Mesenteric fat pad (tissue), 1 donor: Measurements from ENCODE around the gene NEU2. TPM values are rescaled to one million over a fixed set of nuclear protein-coding genes. Genes with fewer than 3 reads are reported as not detected.
"Not testable (repeated sequence)": the region's sequence is repeated elsewhere in the genome, so short reads cannot be mapped to it uniquely, and the experiment has no call there.

Experiments used
- DNase-seq: peaks from one replicate; pipeline ENCODE4 v3.0.0-alpha.2; 2020; ENCODE audit warnings: low spot score
- total RNA-seq: library from RNA; stranded (reverse); fragmentation: NEBNext Ultra II Directional; extraction: Animal tissue kit (Norgen Biotek cat#: 25700); gene quantifications from one replicate; pipeline ENCODE4 v1.2.1, GENCODE V29; 2021
- donor health status: DM: yes; HTN: yes; CAD: no.

Gene NEU2
- total RNA-seq, 1 donor from 2014 or later, result not detected

DNA sequence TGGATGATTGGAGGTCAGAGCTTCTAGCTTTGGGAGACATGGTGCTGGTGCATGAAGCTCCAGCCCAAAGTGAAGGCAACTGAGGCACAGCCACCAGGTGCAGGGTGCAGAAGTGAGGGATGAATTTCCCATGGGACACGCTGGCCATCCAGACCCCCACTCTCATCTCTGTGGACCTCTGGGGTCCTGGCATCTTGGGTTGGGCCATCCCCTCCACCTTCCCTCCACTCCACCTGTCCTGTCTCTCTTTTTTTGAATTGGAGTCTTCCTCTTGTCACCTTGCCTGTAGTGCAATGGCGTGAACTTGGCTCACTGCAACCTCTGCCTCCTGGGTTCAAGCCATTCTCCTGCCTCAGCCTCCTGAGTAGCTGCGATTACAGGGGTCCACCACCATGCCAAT is 22.8 kb upstream of the NEU2 start:
- peak; percentile 22 for DNase-seq

DNA sequence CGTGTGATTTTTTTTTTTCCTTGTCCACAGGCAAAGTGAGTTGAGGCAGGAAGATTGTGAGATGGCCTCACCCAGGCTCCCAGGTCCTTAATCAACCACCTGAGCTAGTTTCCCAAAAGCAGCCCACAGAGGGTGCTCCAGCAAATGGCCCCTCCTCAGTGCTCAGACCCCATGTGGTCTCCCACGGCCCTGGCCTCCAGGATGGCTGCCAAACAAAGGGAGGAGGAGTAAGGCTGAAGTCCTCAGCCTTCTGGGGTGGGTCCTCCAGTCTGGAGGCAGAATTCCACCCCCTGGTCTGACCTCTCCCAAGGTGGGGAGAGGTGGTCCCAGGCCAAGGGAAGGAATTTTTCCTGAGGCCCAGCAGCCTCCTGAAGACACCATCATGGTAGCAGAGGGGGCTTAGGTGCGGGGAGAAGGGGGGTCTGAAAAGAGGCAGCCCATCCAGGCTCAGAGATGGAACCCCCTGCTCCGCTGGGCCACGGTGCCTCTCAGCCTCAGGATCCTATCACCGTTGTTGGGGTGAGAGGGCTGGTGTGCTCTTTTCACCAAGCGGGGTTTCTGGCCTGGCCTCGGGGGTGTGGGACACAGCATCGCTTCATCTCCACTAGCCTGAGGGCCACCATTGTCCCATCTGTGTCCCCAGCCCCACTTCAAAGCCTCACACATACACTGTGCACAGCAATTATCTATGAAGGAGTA is 21.8 kb upstream of the NEU2 start:
- DNase-seq, result peak; percentile 83

DNA sequence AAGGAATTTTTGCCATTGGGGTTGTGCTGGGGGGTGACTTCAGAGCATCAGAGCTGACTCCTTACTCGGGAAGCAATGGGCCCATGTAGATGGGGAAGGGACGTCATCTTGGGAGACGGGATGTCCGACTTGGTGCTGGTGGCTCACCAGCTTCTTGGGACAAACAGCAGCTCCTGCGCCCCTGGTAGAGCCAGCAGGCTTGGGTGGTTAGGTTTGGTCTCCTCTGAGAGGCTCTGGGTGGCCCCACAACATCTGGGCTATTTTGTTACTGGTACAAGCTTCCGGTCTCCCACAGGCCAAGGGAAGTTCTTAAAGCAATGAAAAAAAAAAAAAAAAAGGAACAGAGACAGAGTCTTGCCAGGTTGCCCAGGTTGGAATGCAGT is 21.2 kb upstream of the NEU2 start:
- DNase-seq, result peak; percentile 74

DNA sequence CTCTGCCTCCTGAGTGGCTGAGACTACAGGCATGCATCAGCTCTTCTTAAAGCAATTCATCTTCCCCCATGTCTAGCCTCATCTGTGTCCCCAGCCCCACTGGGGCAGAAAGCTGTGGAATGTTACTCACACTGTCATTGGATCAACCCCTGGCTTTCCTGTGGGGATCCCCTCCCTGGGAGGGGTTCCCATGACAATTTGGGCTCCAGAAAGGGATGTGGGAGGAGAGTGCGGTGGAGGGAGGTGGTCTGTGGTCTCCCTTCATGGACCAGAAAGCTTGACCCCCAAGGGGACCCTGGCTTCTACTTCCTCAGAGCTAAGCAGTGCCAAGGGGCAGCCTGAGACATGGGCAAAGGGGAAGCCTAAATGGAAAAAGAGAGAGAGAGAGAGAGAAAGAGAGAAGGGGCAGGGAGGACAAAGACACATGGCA is 20.8 kb upstream of the NEU2 start:
- DNase-seq, result peak; percentile 67

DNA sequence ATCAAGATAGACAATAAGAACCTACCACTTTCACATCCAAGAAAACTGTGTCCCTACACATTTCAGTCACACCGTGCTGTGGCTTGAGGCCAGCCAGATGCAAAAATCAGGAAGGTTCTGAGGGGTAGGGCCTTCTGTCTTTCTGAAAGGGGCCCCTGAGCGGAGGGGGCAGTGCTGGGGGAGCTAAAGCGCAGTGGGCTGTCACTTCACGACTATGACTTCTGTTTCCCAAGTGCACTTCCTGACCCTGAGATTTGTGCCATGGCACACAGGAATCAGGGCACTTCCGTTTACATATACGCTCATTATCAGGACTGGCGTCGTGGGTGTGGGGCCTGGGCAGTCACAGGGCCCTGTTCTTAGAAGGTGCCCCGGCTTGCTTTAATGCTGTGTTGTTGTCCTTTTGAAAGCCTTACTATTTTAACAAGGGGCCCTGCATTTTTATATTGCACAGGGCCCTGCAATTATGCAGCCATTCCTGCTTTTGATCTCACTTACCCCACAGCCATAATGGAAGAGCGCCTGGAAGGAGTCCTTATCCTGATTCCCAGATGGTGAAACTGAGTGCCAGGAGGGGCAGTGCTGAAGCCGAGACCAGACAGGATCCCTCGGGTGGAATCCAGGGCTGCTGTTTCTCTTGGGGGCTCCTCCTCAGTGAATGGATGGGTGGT is 20.0 kb upstream of the NEU2 start:
- DNase-seq, result peak; percentile 72

DNA sequence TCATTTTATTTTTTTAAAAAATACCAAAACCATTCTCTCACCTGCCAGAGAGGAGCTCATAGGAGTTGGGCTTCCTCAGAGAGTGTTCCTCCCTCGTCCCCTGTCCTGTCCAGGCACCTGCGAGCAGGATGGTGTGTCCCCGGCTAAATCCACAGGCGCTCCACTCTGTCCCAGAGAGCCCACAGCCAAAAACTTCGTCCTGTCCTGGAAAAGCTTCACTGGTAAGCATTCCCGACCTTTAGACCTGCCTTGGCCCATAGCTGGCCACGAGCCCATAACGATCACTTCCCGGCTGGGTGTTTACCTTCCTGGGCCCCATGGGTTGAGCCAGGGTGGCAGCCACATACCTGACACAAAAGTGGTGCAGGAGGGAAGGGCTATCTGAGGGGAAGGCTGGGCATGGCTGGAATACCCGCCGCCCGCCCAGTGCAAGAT is 19.4 kb upstream of the NEU2 start, which contains the start of gene NGEF:
Gene NGEF (minus strand): TSS at position 230 of the 435 bp plus-strand sequence. CDS start 38,366 bp downstream, outside the sequence.
- peak; percentile 76 for DNase-seq

DNA sequence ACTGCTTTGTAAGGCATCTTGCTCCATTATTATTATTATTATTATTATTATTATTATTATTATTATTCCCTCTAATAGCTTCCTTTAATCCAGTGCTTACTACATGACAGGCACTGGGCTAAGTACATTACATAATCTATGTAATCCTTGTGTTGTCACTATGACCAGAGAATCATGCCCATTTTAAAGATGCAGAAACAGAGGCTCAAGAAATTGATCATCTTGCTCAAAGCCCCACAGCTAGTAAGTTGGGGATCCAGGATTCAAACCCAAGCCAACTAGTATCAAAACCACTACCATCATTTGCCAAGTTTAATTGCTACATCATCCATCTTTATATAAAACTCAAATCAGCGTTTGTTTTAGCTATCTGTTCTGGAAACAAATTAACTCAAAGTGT is 18.8 kb upstream of the NEU2 start:
- no peak for DNase-seq

DNA sequence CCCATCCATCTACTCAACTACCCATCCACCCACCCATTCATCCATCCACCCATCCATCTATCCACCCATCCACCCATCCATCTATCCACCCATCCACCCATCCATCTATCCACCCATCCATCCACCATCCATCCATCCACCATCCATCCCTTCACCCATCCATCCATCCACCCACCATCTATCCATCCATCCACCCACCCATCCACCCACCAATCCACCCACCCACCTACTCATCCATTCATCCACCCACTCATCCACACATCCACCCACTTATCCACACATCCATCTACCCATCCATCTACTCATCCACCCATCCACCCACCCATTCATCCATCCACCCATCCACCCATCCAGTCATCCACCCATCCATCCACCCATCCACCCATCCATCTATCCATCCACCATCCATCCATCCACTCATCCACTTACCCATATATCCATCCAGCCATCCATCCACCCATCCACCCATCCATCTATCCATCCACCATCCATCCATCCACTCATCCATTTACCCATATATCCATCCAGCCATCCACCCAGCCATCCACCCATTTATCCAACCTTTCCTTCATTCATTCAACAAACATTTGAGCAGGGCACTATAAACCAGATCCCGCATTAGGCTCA is 17.3 kb upstream of the NEU2 start:
- DNase-seq, result peak; percentile 24

DNA sequence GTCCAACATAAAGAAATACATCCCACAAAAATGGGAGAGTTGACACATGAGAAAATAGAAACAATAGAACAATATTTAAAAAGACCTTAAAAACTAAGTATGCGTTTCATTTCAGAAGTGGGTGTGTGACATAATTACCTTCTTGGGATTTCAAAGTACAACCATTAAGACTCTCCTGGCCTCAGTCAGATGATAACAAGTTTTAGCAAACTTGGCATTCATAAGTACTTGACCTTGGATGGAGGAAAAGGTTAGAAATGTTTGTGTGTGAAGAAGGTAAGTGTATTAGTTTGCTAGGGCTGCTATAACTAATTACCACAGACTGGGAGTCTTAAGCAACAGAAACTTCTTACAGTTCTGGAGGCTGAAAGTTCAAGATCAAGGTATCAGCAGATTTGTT is 14.5 kb upstream of the NEU2 start:
- no peak for DNase-seq

DNA sequence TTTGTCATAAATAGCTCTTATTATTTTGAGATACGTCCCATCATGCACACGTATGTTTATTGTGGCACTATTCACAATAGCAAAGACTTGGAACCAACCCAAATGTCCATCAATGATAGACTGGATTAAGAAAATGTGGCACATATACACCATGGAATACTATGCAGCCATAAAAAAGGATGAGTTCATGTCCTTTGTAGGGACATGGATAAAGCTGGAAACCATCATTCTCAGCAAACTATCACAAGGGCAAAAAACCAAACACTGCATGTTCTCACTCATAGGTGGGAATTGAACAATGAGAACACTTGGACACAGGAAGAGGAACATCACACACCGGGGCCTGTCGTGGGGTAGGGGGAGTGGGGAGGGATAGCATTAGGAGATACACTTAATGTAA is 12.9 kb upstream of the NEU2 start:
- DNase-seq, result not testable (repeated sequence)

DNA sequence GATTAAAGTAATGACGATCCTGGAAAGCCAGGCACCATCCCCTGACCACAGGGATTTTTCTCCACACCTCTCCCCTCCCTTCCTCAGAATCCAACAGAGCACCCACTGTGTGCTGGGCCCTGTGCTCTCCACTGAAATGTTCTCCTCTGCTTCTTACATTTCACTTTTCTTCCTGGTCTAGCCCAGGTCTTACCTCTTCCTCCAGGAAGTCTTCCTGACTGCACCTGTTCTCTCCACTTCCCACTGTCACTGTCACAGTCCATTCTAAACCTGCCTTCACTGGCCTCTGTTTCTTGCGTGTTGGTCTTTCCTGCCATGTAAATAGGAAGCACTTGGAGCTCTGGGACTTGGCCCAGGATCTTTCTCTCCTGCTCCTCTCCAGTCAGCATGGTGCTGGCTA is 12.0 kb upstream of the NEU2 start:
- no peak for DNase-seq

DNA sequence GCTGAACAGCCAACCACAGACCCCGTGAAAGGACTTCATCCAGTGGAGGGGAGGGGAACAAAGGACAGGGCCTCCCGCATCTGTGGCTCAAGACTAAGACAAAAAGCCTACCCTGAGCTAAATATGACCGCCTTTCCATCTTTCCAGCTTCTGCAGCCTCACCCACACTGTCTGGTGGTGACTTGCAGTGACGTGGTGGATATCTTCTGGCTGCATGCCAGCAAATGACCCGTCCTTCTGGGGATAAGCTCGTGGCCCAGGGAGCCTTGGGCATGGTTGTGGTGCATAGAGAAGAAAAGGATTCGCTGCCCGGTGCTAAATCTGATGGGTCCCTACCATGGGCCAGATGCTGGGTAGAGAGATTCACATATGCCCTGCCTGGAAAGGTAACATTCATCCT is 10.7 kb upstream of the NEU2 start:
- peak; percentile 65 for DNase-seq

DNA sequence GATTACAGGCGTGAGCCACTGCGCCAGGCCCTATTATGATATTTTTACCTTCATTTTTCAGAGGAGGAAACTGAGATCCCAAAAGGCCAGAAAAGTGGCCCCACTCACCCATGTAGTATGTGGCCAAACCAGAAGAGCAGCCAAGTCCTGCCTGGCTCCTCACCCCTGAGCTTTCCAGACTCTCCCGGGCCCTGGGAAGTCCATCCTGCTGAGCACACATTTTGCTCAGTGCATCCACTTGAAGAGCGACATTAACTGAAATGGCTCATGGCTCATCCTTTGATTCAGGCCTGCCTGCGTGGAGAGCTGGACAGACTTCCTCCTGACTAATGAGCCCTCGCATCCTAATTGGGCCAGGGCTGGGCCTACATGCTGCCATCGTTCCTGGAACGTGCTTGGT is 9.9 kb upstream of the NEU2 start:
- no peak for DNase-seq

DNA sequence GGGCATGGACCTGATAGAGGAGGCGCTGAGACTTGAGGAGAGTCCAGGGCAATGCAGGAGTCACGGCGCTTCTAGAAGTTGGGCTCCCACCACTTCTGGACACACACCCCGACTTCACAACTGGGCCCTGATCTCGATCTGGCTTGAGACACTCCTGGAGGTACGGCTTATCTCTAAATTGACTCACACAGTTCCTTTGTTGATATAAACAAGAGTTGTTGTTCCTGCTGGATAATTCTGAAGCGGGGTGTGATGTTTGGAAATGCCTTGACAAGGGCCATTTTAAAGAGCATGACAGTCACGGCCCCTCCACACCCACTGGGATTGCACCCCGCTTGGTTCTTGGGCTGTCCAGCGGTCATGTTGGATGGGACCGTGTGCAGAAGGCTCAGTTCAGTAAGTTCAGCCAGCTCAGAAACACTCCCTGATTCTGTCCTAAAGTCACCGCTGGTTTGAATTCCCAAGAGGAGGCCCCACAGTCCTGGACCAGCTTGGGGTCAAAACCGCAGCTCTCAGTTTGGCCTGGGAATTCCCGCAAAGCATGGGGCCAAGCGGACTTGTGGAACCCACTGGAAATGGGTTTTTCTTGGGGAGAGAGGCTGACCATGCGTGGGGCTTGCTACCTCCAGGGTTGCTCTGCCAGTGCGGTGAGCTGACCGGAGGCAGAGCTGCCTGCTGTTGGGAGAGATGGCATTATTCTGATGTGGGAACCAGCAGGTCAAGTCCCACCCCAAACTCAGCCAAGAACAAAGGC is 9.3 kb upstream of the NEU2 start:
- DNase-seq, result peak; percentile 82

DNA sequence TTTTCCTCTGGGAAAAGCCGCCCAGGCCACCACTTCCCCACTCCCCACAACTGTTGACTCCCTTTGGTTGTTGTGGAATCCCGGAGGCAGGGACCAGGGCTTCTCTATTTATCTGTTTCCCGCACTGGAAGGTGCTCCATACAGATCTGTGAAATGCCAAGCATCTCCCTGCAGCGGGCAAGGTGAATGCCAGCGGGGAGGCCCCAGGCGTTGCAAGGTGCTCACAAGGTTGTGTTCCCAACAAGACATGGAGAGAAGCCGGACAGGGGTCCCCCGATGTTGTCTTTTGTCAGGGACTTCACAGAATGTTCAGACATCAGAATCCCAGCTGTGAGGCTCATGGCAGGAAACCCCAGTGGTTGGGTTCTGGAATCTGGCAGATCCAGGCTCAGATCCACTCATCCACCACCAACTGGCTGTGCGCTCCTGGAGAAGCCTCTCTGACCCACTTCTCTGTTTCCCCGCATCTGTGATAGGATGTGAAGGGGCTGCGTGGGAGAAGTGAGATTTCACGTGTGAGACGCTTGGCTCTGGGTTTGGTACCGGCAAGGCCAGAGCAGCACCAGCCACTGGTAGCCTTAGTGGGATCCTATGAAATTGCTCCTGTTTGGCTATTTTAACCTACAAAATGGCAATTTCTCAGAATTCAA is 8.6 kb upstream of the NEU2 start:
- peak; percentile 60 for DNase-seq

DNA sequence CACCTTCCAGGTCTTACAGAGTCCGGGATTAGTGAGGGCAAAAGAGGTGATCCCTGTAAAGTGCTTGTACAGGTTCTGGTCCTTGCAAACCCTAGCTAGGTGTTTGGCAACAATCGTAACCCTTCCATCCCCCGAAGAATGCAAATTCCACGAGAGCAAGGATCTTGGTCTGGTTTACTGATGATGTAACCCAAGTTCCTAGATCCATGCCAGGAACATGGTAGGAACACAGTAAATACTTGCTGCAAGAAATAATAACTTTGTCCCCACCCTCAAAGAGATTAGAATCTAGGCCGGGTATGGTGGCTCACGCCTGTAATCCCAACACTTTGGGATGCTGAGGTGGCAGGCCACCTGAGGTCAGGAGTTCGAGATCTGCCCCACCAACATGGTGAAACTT is 6.8 kb upstream of the NEU2 start:
- peak; percentile 49 for DNase-seq

DNA sequence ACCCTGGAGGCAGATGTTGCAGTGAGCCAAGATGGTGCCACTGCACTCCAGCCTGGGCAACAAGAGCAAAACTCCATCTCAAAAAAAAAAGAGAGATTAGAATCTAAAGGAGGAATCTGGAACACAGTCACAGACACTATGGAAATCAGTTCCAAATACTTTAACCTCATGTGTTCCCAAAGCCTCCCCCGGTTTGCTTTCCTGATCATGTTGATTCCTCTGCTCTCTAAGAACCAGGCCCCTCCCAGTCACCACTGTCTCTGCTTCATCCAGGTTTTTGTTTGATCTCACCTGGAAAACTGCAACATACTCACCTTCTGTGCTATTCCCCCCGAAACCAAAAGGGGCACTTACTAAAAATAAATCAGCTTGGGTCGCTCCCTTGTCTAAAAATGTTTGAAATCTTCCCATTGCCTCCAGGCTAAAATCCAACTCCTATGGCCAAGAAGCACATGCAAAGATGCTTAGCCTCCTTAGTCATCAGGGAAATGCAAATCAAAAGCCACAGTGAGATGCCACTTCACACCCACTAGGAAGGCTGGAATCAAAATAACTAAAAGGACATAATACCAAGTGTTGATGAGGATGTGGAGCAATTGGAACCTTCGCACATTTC is 6.2 kb upstream of the NEU2 start:
- DNase-seq, result no peak

DNA sequence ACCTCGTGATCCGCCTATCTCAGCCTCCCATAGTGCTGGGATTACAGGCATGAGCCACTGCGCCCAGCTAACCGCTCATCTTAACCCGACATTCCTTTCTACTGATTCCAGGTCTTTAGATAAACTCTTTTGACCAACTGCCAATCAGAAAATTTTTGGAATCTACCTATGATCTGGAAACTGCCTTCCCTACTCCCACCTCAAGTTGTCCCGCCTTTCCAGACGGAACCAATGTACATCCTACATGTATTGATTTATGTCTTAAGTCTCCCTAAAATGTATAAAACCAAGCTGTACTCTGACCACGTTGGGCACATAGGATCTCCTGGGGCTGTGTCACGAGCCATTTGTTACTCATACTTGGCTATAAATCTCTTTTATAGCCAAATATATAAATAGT is 3.2 kb upstream of the NEU2 start:
- no peak for DNase-seq

DNA sequence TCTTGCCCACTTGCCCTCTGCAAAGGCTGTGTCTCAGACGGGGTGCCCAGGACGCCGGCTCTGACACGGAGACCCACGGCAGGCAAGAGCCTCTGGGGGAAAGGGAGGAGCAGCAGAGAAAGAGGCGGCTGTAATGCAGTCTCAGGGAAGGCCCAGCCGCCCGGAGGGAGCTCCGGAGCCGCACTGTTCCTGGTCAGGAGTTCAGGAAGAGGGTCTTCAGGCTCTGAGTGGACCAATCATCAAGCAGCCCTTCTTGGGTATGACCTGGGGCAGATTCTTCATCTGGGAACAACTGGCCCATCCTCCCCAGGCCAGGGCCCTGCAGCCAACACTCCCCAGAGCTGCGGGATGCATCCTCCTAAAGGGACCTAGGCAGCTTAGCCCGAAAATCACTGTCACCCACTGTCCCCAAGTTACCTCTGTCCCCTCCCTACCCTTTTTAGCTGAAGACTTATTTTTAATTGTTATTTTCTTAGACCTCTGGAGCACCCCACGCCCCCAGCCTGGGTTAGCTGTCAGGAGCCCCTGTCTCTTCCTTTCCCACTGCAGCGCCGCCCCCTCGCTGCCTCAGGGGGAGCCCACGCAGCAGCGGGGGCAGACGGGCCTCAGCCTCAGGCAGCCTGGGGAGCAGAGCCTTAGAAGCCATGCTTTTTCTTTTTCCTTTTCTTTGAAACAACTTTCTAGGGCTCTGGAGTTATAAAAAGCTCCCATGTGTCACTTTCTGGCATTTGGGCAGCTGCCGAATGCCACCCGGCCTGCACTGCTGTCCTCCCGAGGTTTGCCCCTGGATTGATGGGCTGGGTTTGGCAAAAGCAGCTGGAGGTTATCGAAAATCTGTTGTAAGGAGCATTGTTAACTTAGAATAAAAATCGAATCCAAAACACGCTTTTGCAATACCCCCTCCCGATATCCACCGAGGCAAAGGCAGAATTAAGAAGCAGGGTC is 644 bp upstream of the NEU2 start:
- peak; percentile 68 for DNase-seq

DNA sequence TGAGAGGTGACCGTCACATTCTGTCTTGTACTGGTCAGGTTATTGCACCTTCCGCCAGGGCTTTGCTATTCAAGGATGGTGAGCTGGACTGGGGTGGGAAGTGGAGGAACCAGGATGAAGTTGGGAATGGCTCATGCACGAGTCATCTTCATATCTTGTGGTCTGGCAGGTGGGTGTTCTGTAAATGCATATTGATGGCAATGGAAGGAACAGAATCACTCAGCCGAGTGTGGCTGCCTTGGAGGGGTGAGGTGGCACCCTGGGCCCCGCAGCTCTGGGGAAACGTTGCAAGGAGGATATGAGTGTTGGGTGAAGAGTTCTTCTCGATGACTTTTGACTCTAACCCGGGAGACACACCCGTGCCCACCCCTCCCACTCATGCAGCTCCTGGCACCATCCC is 1.2 kb downstream of the NEU2 start:
- DNase-seq, result no peak
